GM19328 (cell line): ENCODE measurements around the gene C2CD4A.

Experiments
- ATAC-seq: cut with Tn5 transposase; IDR thresholded peaks from one replicate; pipeline ENCODE4 v1.9.1; 2021; ENCODE audit warnings: mild to moderate bottlenecking, moderate library complexity; ENCODE audit not compliant: unreplicated experiment

C2CD4A gene

DNA sequence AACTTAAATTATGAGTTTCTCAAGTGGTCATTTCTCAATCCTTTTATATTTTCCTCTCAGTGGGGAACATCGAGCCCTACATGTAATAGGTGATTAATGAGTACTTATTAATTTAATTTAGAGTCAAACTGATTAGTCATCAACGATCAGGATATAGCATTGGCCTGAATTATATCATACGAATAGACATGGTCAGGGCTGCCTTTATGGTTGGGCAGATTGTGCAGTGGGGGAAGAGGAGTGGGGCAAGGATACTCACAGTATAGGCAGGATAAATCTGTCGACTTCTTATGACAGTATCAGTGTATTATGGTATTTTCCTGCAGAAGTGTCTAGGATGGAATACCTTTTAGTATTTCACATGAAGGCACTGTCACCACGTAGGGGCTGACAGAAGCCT, 27.0 kb downstream of the C2CD4A start:
- ATAC-seq: no peak

GRCh38 chr15:62094388-62094787, 27.6 kb downstream of the C2CD4A start:
- no peak for ATAC-seq

- ATAC-seq: no peak
Measured at GRCh38 chr15:62099094-62099601, 32.4 kb downstream of the C2CD4A start.

GRCh38 chr15:62103431-62103830, 36.7 kb downstream of the C2CD4A start:
- no peak for ATAC-seq

- no peak for ATAC-seq
Measured at GRCh38 chr15:62104401-62104800, 37.6 kb downstream of the C2CD4A start.

DNA sequence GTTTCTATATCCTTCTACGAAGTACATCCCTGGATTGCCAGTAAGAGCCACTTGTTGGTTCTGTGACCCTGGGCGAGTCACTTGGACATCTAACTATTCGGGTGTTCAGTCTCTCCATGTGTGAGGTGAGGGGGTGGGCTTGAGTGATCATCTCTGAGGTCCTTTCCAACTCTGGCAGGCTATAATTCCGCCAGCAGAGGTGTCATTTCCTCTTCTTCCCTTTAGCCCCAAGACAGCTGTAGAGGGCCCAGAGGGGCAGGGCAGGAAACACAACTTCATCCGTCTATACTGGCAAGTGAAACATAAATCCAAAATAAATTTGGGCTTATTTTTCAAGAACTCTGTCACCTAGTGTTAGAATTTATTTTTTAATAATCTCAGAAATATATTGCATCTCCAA, 38.1 kb downstream of the C2CD4A start:
- no peak for ATAC-seq

DNA sequence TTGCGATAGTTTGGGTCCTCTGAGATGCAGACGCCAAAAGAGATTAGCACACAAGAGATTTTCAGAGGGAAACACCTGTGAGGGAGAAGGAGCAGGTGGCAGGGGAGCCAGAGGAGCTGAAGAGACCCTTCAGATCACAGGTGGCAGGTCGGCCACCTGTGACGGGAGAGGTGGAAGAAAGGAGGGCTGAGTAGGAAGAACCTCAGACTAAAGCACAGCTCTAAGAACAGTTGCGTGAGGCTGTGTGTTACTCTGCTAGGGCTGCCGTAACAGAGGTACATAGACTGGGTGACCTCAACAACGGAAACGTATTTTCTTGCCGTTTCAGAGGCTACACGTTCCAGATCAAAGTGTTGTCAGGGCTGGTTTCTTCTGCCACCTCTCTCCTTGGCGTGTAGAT, 38.5 kb downstream of the C2CD4A start:
- ATAC-seq: no peak

GRCh38 chr15:62106096-62106495, 39.3 kb downstream of the C2CD4A start:
- no peak for ATAC-seq

DNA sequence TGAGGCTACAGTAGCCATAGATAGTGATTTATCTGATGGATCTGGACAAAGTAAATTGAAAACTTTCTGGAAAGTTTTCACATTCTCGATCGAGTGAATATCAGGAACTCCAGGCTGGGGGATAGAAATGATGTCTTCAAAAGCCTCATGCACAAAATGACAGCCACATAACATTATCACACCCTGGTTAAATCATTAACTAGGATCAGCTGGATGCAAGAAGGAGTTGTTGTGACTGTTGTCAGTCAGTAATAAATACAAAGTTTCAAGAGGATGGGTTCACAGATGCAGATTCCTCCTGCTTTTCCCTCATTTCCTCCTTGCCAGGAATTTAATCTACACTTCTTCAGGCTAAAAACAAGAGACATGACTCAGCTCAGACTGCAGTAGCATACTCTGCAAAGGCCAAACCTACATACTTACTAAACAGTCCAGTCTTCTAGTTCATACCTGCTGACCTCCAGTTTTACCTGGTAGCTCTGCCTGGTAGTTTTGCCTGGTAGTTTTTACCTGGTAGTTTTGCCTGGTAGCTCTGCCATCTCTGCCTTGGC, 40.9 kb downstream of the C2CD4A start:
- no peak for ATAC-seq

DNA sequence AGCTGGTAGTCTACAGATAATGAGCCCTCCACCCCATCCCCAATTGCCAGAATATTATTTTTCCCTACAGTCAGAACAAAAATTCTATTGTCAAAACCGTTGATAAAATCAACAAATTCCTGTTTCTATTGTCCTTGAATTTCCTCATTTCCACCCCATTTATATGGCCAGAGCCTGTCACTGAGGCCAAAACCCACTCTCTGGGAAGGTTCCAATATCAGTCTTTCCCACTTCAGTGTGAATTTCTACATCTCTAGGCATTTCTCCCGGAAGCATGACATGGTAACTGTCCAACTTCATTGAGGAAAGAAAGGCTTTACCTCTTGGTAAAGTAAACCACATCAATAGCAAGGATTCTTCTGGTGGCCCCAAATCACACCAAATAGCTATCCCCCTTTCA, 41.6 kb downstream of the C2CD4A start:
- ATAC-seq: no peak

GRCh38 chr15:62109437-62109836, 42.7 kb downstream of the C2CD4A start:
- no peak for ATAC-seq

DNA sequence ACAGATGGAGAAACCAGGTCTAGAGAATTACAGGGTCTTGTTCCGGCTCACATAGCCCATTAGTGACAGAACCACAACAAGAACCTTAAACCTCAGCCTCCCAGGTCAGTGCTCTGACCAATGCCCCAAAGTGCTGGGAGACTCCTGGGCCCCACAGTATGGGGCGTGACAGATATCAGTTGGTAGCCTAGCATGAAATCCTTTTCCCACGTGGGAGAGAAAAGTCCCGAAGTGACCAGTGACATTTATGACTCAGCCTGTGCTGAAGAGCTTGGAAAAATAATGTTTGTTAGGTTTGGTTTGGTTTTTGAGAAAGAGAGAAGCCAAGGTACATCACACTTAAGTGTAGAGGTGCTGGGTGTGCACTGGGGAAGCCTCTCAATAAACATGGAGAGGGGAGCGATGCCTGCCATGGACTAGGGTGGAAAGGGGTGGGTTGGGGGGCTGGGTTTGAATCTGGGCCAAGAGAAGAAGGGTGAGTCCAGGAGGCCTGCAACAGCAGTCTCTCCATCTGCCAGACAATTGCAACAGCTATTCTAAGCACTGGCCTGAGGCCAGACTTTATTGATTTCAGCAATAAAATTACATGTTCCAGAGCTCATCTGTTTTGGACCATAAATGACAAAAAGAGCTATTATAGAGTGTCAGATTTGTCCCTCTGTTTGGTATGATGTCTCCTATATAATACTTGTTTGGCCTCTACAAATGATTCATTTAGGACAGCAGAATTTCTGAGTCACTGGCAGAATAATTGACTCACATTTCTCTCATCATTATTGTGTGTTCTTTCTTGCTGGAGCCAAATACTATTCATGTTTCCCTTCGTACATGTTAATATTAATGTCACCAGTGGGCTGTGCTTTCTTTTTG, 43.4 kb downstream of the C2CD4A start:
- ATAC-seq: no peak

DNA sequence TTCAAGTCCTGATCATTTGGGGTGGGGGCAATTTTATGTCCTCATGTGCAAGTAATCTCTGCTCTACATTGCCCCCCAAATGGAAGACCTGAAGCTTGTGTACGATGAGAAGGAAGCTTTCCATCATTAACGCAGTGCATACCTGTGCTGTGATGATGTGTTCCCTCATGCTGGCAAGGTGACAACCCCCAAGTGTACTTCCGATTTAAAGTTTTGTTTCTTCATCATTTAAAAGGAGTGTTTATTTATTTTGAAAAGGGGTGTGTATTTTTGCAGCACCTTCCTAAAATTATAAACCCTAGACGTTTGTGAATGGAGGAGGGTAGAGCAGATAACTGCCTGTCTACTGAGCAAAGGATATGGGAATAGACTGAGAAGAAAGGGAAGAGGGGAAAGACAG, 45.3 kb downstream of the C2CD4A start:
- ATAC-seq: no peak

GRCh38 chr15:62112616-62113593, 46.1 kb downstream of the C2CD4A start:
- no peak for ATAC-seq

- no peak for ATAC-seq
Measured at GRCh38 chr15:62115847-62116246, 49.1 kb downstream of the C2CD4A start.

DNA sequence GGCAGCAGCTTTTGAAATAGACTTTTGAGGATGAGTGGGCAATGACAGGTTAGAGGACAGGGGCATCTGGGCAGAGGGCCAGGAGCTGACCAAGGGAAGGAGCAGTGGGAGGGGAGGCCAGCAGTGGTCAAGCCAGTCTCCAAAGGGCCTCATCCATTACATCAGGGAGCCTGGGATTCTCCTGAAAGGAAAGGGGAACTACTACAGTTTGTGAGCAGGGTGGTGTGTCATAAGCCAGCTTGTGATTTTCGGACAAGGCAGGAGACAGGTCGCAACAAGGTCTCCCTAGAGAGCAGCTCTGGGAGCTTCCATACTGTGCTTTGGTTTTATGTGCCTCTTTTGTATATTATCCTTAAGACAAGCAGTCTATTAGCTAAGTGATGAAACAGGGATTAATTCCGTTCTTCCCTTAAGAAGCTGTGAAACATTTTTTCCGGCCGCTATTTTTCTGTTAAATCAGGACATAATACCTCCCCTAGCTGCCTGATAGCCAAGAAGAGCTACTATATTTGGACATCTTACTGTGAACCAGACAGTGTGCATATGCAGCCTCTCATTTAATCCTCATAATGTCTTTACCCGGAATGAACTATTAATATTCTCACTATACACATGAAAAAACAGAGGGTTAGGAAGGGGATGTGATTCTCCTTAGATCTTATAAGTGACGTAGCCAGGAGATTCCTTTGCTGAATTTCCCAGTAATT, 51.9 kb downstream of the C2CD4A start:
- ATAC-seq: no peak

DNA sequence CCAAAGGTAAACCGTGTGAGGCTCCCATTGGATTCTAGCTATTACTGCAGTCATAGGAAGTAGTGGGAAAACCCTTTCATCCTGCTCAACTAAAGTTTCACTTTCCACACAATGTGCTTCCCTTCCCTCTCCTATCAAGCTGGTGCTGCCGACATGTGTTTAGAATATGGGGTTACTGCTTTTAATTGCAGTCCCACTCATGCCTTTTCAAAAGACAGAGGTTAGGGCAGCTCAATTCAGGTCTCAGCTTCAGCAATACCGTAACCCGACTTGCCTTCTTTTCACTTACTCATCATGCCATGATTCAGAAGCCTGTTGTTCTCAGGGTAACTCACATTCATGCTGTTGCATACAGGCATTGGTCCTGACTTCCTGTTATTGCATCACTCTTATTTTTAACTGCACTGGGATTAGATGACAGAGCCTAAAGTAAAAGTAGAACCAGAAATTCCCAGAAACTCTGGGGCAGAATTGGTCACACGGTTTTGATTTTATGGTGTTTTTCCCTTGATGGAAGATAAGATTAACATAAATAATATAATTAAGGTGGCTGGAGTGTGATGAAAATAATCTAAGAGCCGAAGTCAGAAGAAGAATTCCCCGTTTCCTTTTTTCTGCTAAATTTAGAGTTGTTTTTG, 52.6 kb downstream of the C2CD4A start:
- ATAC-seq: no peak

GRCh38 chr15:62119874-62120273, 53.1 kb downstream of the C2CD4A start:
- ATAC-seq: no peak
